Cardiac muscle cell (in vitro differentiated cells and primary cell): ENCODE measurements around the gene APBB1IP. TPM values are rescaled to one million over a fixed set of nuclear protein-coding genes. Genes with fewer than 3 reads are reported as not detected.

Experiments used
- DNase-seq, 2 donors: peaks; one replicate each; pipeline versions ENCODE4 v3.0.0 to v3.0.0-alpha.2; 2010 to 2017; ENCODE audit warnings: low read depth in 1 of 2, low spot score in 1 of 2
- H3K27ac ChIP-seq: fragments of 200-600 bp; sonication (generic); 2 replicates; pipeline ENCODE4 v1.5.1; 2016
- H3K27me3 ChIP-seq: fragments of 200-600 bp; sonication (generic); 2 replicates; pipeline ENCODE4 v1.6.0; 2016; ENCODE audit warnings: control low read depth
- H3K36me3 ChIP-seq: fragments of 200-600 bp; sonication (generic); 2 replicates; pipeline ENCODE4 v1.5.1; 2016; ENCODE audit warnings: control low read depth
- H3K4me1 ChIP-seq: fragments of 200-600 bp; sonication (generic); 2 replicates; pipeline ENCODE4 v1.8.1; 2017; ENCODE audit warnings: low read depth, mild to moderate bottlenecking, mixed run types
- H3K4me3 ChIP-seq: fragments of 200-600 bp; sonication (generic); 2 replicates; pipeline ENCODE4 v1.5.1; 2016; ENCODE audit warnings: mild to moderate bottlenecking
- H3K9me3 ChIP-seq: fragments of 200-600 bp; sonication (generic); 2 replicates; pipeline ENCODE4 v1.5.1; 2017; ENCODE audit warnings: low read depth, mild to moderate bottlenecking, control low read depth
- CTCF ChIP-seq: IDR thresholded peaks from 2 replicates; pipeline ENCODE4 v1.5.1; 2012; ENCODE audit warnings: low read depth, mild to moderate bottlenecking, low read length
- polyA plus RNA-seq: library from polyadenylated mRNA; unstranded; fragments of >200 nt; fragmentation: Nextera tagmentation; extraction: Ambion mirVana; gene quantifications from 2 replicates; pipeline ENCODE4 v1.2.1, GENCODE V29; 2016
- total RNA-seq: library from RNA; depleted of rRNA; stranded (reverse); fragments of >200 nt; gene quantifications from 2 replicates; pipeline ENCODE4 v1.2.3, GENCODE V29; 2016

Gene APBB1IP
- total and polyA plus RNA-seq, 2 experiments from 2014 or later, result not detected

GRCh38 chr10:26445411-26446031, 7.4 kb downstream of the APBB1IP start:
- Histone ChIP-seq H3K36me3 (no peaks in the 10 kb centered on the region), H3K27me3 (peaks cover 57% of the 10 kb centered on the region), H3K4me1 (no peaks in the 10 kb centered on the region), H3K9me3 (no peaks in the 10 kb centered on the region), H3K4me3 (no peak overlapping the region), H3K27ac (no peak overlapping the region)
- TF ChIP-seq CTCF, result no peak
- no peak for DNase-seq

- no peak for TF ChIP-seq CTCF
- no peaks in the 10 kb centered on the region for H3K9me3 ChIP-seq
- no peak for DNase-seq
- H3K27me3 ChIP-seq, result peaks cover 55% of the 10 kb centered on the region
- H3K27ac ChIP-seq, result no peak overlapping the region
- no peaks in the 10 kb centered on the region for H3K4me1 ChIP-seq
- no peaks in the 10 kb centered on the region for H3K36me3 ChIP-seq
- no peak overlapping the region for H3K4me3 ChIP-seq
Measured at GRCh38 chr10:26446258-26446657, 8.1 kb downstream of the APBB1IP start.

GRCh38 chr10:26448292-26448691, 10.2 kb downstream of the APBB1IP start:
- H3K4me1 ChIP-seq, result no peaks in the 10 kb centered on the region
- H3K36me3 ChIP-seq, result no peaks in the 10 kb centered on the region
- no peaks in the 10 kb centered on the region for H3K9me3 ChIP-seq
- peaks cover 48% of the 10 kb centered on the region for H3K27me3 ChIP-seq
- no peak overlapping the region for H3K27ac ChIP-seq
- no peak for DNase-seq
- TF ChIP-seq CTCF, result no peak
- H3K4me3 ChIP-seq, result no peak overlapping the region

GRCh38 chr10:26448706-26449435, 10.7 kb downstream of the APBB1IP start:
- Histone ChIP-seq H3K9me3 (no peaks in the 10 kb centered on the region), H3K27ac (no peak overlapping the region), H3K36me3 (no peaks in the 10 kb centered on the region), H3K4me1 (no peaks in the 10 kb centered on the region), H3K4me3 (no peak overlapping the region), H3K27me3 (peaks cover 43% of the 10 kb centered on the region)
- DNase-seq, result no peak
- no peak for TF ChIP-seq CTCF

- no peak for TF ChIP-seq CTCF
- no peaks in the 10 kb centered on the region for H3K4me1 ChIP-seq
- H3K36me3 ChIP-seq, result no peaks in the 10 kb centered on the region
- H3K27ac ChIP-seq, result no peak overlapping the region
- peaks cover 36% of the 10 kb centered on the region for H3K27me3 ChIP-seq
- DNase-seq, result no peak
- H3K9me3 ChIP-seq, result no peaks in the 10 kb centered on the region
- H3K4me3 ChIP-seq, result no peak overlapping the region
Measured at GRCh38 chr10:26449726-26450125, 11.6 kb downstream of the APBB1IP start.
